Measurements from ENCODE around the gene MSI2. TPM values are rescaled to one million over a fixed set of nuclear protein-coding genes. Genes with fewer than 3 reads are reported as not detected.

Gene MSI2
- polyA plus RNA-seq, 1 of the 3 experiments (the other 2 are of a cell fraction), result 24.1 TPM

- TF ChIP-seq REST (IDR thresholded peaks at IDR 0.05; ENCODE audit: low read depth, low read length) (no peak), RFX5 (IDR thresholded peaks at IDR 0.05; ENCODE audit: low read length) (no peak)
Measured at GRCh38 chr17:57459286-57459915, 203.1 kb downstream of the MSI2 start (continued).

GRCh38 chr17:57461082-57461481, 204.8 kb downstream of the MSI2 start:
- ChIA-PET CTCF (interaction anchor here (0.7 to 3.0 kb wide), 4 partner anchors 7 to 20 kb away, joined by 3 to 15 read pairs (median 6); no protein-coding TSS in a partner anchor), POLR2A (interaction anchor here (0.7 to 1.2 kb wide), 2 partner anchors 13 to 25 kb away, joined by 3 to 4 read pairs; no protein-coding TSS in a partner anchor)
- H3K4me3 ChIP-seq (ENCODE audit: low read depth in 2 of 2, low read length in 1 of 2), result no peak overlapping the region
- H3K36me3 ChIP-seq (replicated peaks in 1 of 2; ENCODE audit: control insufficient read depth in 1 of 2, insufficient read depth in 2 of 2, low read length in 1 of 2), result no peaks in the 10 kb centered on the region
- H3K27me3 ChIP-seq (ENCODE audit: insufficient read depth), result no peaks in the 10 kb centered on the region
- no peaks in the 10 kb centered on the region for H3K9me2 ChIP-seq
- H3F3A ChIP-seq (replicated peaks; ENCODE audit: insufficient read depth), result peaks cover 6% of the 10 kb centered on the region
- H3K79me2 ChIP-seq (ENCODE audit: insufficient read depth), result no peaks in the 10 kb centered on the region
- TF ChIP-seq MEF2A (IDR thresholded peaks at IDR 0.05; ENCODE audit: borderline replicate concordance, low read depth) (no peak), USF1 (IDR thresholded peaks at IDR 0.05; ENCODE audit: borderline replicate concordance, low read depth) (no peak), REST (IDR thresholded peaks at IDR 0.05; ENCODE audit: low read depth, low read length) (no peak), EP300 (IDR thresholded peaks at IDR 0.05; ENCODE audit: borderline replicate concordance in 1 of 2, low read depth in 1 of 2, low read length in 1 of 2) (no peak), CHD2 (IDR thresholded peaks at IDR 0.05; ENCODE audit: low read length, partially characterized antibody) (no peak), TCF12 (IDR thresholded peaks at IDR 0.05) (no peak), GABPA (IDR thresholded peaks at IDR 0.05; ENCODE audit: low read depth) (no peak), NRF1 (IDR thresholded peaks at IDR 0.05; ENCODE audit: low read depth, low read length) (no peak), IRF3 (IDR thresholded peaks at IDR 0.05; ENCODE audit: low read depth, low read length) (no peak), SIN3A (IDR thresholded peaks at IDR 0.05; ENCODE audit: borderline replicate concordance, low read depth, low read length) (no peak), YY1 (IDR thresholded peaks at IDR 0.05; ENCODE audit: low read depth) (no peak), SMC3 (IDR thresholded peaks at IDR 0.05; ENCODE audit: low read depth, low read length) (no peak), GATA2 (CRISPR knock-in tag; IDR thresholded peaks at IDR 0.05) (no peak), NFIC (IDR thresholded peaks at IDR 0.05; ENCODE audit: borderline replicate concordance) (no peak), FOXM1 (IDR thresholded peaks at IDR 0.05; ENCODE audit: low read depth) (no peak), ZBTB33 (IDR thresholded peaks at IDR 0.05; ENCODE audit: borderline replicate concordance, low read depth) (no peak), TAF1 (IDR thresholded peaks at IDR 0.05; ENCODE audit: borderline replicate concordance, low read depth, low read length) (no peak)
- H2AFZ ChIP-seq (ENCODE audit: low read depth), result no peak overlapping the region
- H3K9ac ChIP-seq, result no peak overlapping the region
- peaks cover 25 to 36% of the 10 kb centered on the region in 2 experiments; a peak in 3 of 4 replicates for H3K4me1 ChIP-seq (ENCODE audit: control insufficient read depth in 1 of 2, insufficient read depth in 2 of 2, low read depth in 1 of 2, low read length in 1 of 2)
- H3K27ac ChIP-seq (ENCODE audit: low read depth in 2 of 2, low read length in 1 of 2), result no peak overlapping the region; a peak in 1 of 4 replicates
- H3K9me3 ChIP-seq, result no peaks in the 10 kb centered on the region
- no peak for DNase-seq
- H4K20me1 ChIP-seq (ENCODE audit: insufficient read depth), result no peaks in the 10 kb centered on the region
- 90% methylated on average over 6 of the region's 6 CpGs for WGBS (ENCODE audit: low lambda C conversion rate)
- no peak overlapping the region for H3K4me2 ChIP-seq
